NCI-H128 (cell line): Measurements from ENCODE around the gene USP34.
"Not testable (repeated sequence)": the region's sequence is repeated elsewhere in the genome, so short reads cannot be mapped to it uniquely, and the experiment has no call there.

Source experiments
- DNase-seq: peaks from one replicate; lab custom pipeline; 2025; ENCODE audit not compliant: unreplicated experiment; lab: John Stamatoyannopoulos, UW

USP34 gene

DNA sequence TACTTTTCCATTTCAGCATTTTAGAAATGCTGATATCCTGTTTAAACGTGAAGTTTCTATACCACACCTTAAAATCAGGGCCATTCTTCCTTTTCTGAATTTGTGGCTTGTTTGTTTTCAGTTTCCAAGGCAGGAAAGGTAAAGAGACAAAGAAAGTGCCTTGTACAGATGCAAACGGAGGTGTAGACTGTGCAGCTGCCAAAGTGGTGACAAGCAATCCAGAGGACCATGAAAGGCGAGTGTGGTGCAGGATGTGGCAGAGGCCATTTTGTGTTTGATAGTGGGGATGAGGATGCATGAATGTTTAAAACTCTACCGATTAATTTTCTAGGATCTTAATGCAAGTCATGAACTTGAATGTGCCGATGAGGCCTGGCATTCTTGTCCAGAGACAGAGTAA is 308.2 kb downstream of the USP34 start:
- DNase-seq, result no peak

DNA sequence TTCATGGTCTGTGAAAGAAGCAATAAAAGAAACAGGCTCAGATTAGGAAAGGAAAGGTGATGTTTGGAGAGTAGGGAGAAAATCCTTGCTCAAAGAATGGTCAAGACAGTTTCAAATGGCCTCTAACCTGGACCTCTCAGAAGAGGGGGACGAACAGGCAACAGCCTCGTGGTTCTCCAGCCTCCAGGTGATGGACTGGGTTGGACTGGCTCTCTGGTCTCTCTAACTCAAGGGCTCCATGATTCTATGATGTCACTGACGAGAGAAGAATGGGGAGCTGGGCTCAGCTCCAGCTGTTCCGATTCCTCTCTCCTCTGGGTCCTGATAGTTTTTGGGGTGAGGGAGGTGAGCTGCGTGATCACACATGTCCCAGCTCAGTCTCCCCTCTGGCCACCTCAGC is 309.0 kb downstream of the USP34 start, which contains the start of gene C2orf74:
Gene C2orf74, plus strand, starts transcription at position 301 of the 400 bp plus-strand sequence. CDS start 327 bp downstream, outside the sequence.
- DNase-seq, result no peak

GRCh38 chr2:61158356-61158955 is 312.4 kb downstream of the USP34 start:
- DNase-seq, result no peak

GRCh38 chr2:61157371-61158003 is 313.4 kb downstream of the USP34 start:
- DNase-seq, result no peak

DNA sequence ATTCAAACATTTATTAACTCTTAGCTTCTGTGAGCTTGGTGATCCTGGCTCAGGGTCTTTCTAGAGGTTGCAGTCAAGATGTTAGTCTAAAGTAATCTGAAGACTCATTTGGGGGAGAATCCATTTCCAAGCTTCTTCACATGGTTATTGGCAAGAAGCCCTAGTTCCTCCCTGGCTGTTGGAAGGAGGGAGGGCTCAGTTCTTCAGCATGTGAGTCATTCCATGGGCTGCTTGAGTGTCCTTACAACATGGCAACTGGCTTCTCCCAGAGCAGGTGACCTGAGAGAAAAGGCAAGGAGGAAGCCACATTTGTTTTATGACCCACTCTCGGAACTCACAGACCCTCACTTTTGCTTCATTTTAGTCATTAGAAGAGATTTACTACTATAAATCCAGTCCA is 319.5 kb downstream of the USP34 start:
- DNase-seq, result no peak

- no peak for DNase-seq
These were observed 321.8 kb downstream of the USP34 start for GRCh38 chr2:61149074-61149473.

DNA sequence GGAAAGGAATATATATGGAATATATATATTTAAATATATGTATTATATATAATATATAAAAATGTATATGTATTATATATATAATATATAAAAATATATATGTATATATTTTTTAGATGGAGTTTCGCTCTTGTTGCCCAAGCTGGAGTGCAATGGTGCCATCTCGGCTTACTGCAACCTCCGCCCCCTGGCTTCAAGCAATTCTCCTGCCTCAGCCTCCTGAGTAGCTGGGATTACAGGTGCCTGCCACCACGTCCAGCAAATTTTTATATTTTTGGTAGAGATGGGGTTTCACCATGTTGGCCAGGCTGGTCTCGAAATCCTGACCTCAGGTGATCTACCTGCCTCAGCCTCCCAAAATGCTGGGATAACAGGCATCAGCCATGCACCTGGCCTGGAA is 322.8 kb downstream of the USP34 start:
- not testable (repeated sequence) for DNase-seq

DNA sequence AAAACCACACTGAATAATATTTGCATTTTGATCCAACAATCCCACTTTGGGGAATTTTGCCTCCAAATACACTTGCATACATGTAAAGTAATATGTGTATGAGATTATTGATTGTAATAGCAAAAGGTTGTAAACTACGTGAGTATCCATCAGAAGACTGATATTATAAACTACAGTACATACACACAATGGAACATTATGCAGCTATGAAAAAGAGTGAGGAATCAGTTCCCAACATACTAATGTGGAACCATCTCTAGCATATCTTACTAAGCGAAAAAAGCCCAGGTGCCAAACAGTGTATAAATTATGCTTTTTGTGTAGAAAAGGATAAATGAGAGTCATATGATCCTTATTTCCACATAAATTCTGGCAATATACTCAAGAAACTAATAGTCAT is 324.9 kb downstream of the USP34 start:
- DNase-seq, result no peak

- no peak for DNase-seq
These were observed 326.1 kb downstream of the USP34 start for GRCh38 chr2:61144697-61145268.

DNA sequence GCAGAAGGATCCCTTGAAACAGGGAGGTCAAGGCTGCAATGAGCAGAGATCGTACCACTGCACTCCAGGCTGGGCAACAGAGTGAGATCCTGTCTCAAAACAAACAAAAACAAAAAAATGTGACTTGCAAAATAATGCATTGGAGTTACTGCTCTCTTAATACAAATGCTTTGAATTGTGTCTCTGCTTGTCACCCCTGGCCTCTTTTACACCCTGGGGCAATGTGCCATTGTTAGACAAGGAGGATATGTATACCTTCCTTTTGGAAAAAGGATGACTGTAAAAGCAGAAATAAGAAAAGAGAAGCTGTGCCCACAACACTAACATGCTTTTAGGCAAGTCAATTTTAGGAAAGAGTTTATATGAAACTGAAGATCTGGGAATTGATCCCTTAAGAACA is 329.7 kb downstream of the USP34 start:
- no peak for DNase-seq

DNA sequence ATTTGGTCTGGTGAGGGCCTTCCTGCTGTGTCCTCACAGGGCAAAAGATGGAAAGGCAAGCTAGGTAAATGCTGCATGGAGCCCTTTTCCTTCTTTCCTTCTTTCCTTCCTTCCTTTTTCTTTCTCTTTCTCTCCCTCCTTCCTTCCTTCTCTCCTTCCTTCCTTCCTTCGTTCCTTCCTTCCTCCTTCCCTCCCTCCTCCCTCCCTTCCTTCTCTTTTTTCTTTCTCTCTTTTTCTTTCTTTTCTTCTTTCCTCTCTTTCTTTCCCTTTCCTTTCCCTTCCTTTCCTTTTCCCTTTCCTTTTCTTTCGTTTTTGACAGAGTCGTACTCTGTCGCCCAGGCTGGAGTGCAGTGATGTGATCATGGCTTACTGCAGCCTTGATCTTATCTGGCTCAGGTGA is 332.0 kb downstream of the USP34 start:
- DNase-seq, result no peak
